ENCODE data around the gene CCDC85C.

The CCDC85C gene

GRCh38 chr14:99475179-99475578, 128.8 kb downstream of the CCDC85C start:
- Histone ChIP-seq H3K36me3 (ENCODE audit: insufficient read depth, low read length) (no peaks in the 10 kb centered on the region), H3K27me3 (ENCODE audit: insufficient read depth, low read length) (no peaks in the 10 kb centered on the region), H2AFZ (ENCODE audit: low read depth, low read length) (no peak overlapping the region), H3K4me3 (ENCODE audit: low read length) (no peak overlapping the region), H3K9me3 (ENCODE audit: low read length) (no peaks in the 10 kb centered on the region), H3K4me1 (ENCODE audit: insufficient read depth, low read length) (peaks cover 26% of the 10 kb centered on the region)

DNA sequence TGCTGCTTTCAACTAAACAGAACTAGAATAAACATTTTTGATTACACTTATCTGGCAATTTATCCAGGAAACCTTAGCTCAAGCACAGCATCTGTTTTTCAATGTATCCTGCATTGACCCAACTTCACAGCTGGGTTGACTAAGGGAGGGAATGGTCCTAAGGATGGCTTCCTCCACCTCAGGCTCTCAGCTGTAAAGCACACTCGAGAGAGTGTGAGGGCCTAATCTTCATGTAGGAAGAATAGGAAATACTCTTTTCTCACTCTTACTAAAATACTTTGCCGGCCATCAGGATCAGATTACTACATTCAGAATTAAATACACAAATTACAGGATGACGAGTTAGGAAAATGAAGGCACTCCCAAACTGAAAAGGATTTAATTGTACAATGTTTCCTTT, 130.5 kb downstream of the CCDC85C start:
- H3K36me3 ChIP-seq (ENCODE audit: insufficient read depth, low read length) = no peaks in the 10 kb centered on the region
- H3K9me3 ChIP-seq (ENCODE audit: low read length) = no peaks in the 10 kb centered on the region
- H3K4me1 ChIP-seq (ENCODE audit: insufficient read depth, low read length) = peaks cover 10% of the 10 kb centered on the region
- H2AFZ ChIP-seq (ENCODE audit: low read depth, low read length) = no peak overlapping the region
- no peak overlapping the region for H3K4me3 ChIP-seq (ENCODE audit: low read length)
- no peaks in the 10 kb centered on the region for H3K27me3 ChIP-seq (ENCODE audit: insufficient read depth, low read length)

DNA sequence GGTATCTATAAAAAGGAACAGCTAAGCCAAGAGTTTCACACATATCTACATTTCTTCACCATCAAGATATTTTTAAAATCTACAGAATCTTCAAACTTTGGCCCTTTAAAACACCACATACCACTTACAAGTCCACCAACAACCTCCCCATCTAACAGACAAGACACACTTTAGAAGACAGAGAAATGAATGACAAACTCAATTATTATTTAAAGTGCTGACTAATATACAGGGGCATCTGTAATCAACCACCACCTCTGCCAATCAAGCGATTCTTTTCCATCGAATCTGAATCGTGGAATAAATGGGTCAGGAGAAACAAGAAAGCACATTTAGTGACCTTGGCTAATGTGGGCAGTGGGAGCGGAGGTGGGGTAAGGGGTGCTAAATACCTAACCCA, 131.1 kb downstream of the CCDC85C start:
- H3K4me1 ChIP-seq (ENCODE audit: insufficient read depth, low read length) = peaks cover 5% of the 10 kb centered on the region
- no peaks in the 10 kb centered on the region for H3K9me3 ChIP-seq (ENCODE audit: low read length)
- H3K4me3 ChIP-seq (ENCODE audit: low read length) = no peak overlapping the region
- H3K36me3 ChIP-seq (ENCODE audit: insufficient read depth, low read length) = no peaks in the 10 kb centered on the region
- no peaks in the 10 kb centered on the region for H3K27me3 ChIP-seq (ENCODE audit: insufficient read depth, low read length)
- no peak overlapping the region for H2AFZ ChIP-seq (ENCODE audit: low read depth, low read length)

- Histone ChIP-seq H3K27me3 (ENCODE audit: insufficient read depth, low read length) (no peaks in the 10 kb centered on the region), H3K4me3 (ENCODE audit: low read length) (no peak overlapping the region), H3K4me1 (ENCODE audit: insufficient read depth, low read length) (peaks cover 4% of the 10 kb centered on the region), H3K9me3 (ENCODE audit: low read length) (no peaks in the 10 kb centered on the region), H2AFZ (ENCODE audit: low read depth, low read length) (no peak overlapping the region), H3K36me3 (ENCODE audit: insufficient read depth, low read length) (no peaks in the 10 kb centered on the region)
These were observed 132.3 kb downstream of the CCDC85C start for GRCh38 chr14:99471731-99472130.

- no peak overlapping the region for H3K4me3 ChIP-seq (ENCODE audit: low read length)
- no peaks in the 10 kb centered on the region for H3K9me3 ChIP-seq (ENCODE audit: low read length)
- H3K27me3 ChIP-seq (ENCODE audit: insufficient read depth, low read length) = no peaks in the 10 kb centered on the region
- no peak overlapping the region for H2AFZ ChIP-seq (ENCODE audit: low read depth, low read length)
- H3K36me3 ChIP-seq (ENCODE audit: insufficient read depth, low read length) = peaks cover 12% of the 10 kb centered on the region
- H3K4me1 ChIP-seq (ENCODE audit: insufficient read depth, low read length) = peaks cover 9% of the 10 kb centered on the region
These were observed 135.0 kb downstream of the CCDC85C start for GRCh38 chr14:99468836-99469592.

DNA sequence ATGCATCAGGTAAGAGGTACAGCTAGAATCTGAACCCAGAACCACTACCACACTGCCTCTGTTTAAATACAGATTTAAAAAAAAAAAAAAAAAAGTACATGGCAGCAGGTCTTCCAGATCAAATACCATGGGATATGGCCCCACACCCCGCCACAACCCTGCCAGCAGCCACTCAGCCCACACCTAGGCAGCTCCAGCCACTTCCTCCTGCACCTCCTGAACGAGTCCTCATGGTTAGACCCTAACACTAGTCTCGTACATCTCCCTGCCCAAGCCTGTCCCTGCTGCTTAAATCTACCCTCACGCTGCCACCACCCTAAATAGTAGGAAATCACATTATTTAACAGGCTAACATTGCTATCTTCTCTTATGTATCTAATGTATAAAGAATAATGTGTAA, 135.9 kb downstream of the CCDC85C start:
- H3K36me3 ChIP-seq (ENCODE audit: insufficient read depth, low read length) = peaks cover 13% of the 10 kb centered on the region
- H3K9me3 ChIP-seq (ENCODE audit: low read length) = no peaks in the 10 kb centered on the region
- no peak overlapping the region for H2AFZ ChIP-seq (ENCODE audit: low read depth, low read length)
- no peaks in the 10 kb centered on the region for H3K27me3 ChIP-seq (ENCODE audit: insufficient read depth, low read length)
- no peak overlapping the region for H3K4me3 ChIP-seq (ENCODE audit: low read length)
- peaks cover 9% of the 10 kb centered on the region for H3K4me1 ChIP-seq (ENCODE audit: insufficient read depth, low read length)

GRCh38 chr14:99467336-99468078, 136.5 kb downstream of the CCDC85C start:
- no peaks in the 10 kb centered on the region for H3K9me3 ChIP-seq (ENCODE audit: low read length)
- peaks cover 19% of the 10 kb centered on the region for H3K36me3 ChIP-seq (ENCODE audit: insufficient read depth, low read length)
- H2AFZ ChIP-seq (ENCODE audit: low read depth, low read length) = no peak overlapping the region
- H3K27me3 ChIP-seq (ENCODE audit: insufficient read depth, low read length) = no peaks in the 10 kb centered on the region
- H3K4me1 ChIP-seq (ENCODE audit: insufficient read depth, low read length) = peaks cover 7% of the 10 kb centered on the region
- no peak overlapping the region for H3K4me3 ChIP-seq (ENCODE audit: low read length)

DNA sequence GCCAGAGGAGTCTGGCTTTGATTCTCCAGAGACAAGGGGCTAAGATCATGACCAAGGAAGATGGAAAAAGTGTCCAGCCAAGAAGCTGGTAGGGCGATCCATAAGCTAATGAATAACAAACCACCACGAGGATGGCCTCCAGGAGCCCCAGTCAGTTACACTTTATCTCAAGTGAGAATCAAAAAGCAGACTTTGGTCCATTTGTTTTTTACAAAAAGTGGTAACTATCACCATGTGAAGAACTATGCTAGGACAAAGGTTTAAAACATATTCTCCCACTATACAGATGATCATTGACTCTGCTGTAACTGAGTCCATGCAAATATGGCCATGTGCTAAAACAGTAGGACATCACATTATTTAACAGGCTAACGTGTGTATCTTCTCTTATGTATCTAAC, 137.2 kb downstream of the CCDC85C start:
- Histone ChIP-seq H3K9me3 (ENCODE audit: low read length) (no peaks in the 10 kb centered on the region), H3K27me3 (ENCODE audit: insufficient read depth, low read length) (no peaks in the 10 kb centered on the region), H3K4me3 (ENCODE audit: low read length) (no peak overlapping the region), H3K36me3 (ENCODE audit: insufficient read depth, low read length) (peaks cover 26% of the 10 kb centered on the region), H3K4me1 (ENCODE audit: insufficient read depth, low read length) (peaks cover 7% of the 10 kb centered on the region), H2AFZ (ENCODE audit: low read depth, low read length) (no peak overlapping the region)

GRCh38 chr14:99465288-99465687, 138.7 kb downstream of the CCDC85C start:
- no peak overlapping the region for H3K4me3 ChIP-seq (ENCODE audit: low read length)
- peaks cover 7% of the 10 kb centered on the region for H3K4me1 ChIP-seq (ENCODE audit: insufficient read depth, low read length)
- H3K27me3 ChIP-seq (ENCODE audit: insufficient read depth, low read length) = no peaks in the 10 kb centered on the region
- no peaks in the 10 kb centered on the region for H3K9me3 ChIP-seq (ENCODE audit: low read length)
- peaks cover 40% of the 10 kb centered on the region for H3K36me3 ChIP-seq (ENCODE audit: insufficient read depth, low read length)
- H2AFZ ChIP-seq (ENCODE audit: low read depth, low read length) = no peak overlapping the region

DNA sequence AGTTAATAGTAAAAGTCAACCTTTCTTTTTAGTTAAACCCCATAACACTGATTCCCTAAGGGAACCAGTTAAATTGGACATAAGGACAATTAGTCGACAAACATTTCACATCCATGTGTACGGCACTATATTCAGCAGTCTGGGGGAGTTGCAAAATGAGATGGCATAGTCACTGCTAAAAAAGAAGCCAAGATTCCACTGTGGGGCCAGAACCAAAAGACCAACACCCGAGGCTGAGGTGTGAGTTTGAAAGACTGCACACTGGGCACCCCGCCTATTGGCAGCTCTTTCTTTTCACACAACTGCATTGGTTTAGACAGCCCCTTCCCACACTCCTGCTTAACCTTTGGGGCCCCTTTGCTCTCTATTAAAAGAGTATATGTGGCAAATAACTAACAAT, 140.0 kb downstream of the CCDC85C start:
- H3K4me3 ChIP-seq (ENCODE audit: low read length) = no peak overlapping the region
- H3K4me1 ChIP-seq (ENCODE audit: insufficient read depth, low read length) = peaks cover 7% of the 10 kb centered on the region
- H3K9me3 ChIP-seq (ENCODE audit: low read length) = no peaks in the 10 kb centered on the region
- H2AFZ ChIP-seq (ENCODE audit: low read depth, low read length) = no peak overlapping the region
- peaks cover 43% of the 10 kb centered on the region for H3K36me3 ChIP-seq (ENCODE audit: insufficient read depth, low read length)
- H3K27me3 ChIP-seq (ENCODE audit: insufficient read depth, low read length) = no peaks in the 10 kb centered on the region

DNA sequence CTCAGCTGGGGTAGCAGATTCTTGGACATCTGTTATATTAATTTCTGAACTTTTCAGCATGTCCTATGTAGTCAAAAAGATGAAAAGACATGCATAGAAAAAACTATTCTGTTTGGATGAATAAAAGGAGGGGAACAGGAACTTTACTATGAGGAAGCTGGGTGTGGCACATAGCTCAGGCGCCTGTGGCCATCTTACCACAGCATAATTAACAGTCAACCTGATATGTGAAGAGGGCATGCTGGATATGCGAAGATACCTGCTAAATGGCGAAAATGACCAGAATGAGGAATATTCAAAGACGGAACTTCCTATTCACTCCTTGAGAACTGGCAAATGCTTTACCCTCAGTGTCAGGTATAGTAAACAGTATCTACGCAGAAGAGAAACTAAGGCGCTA, 141.8 kb downstream of the CCDC85C start:
- Histone ChIP-seq H3K4me3 (ENCODE audit: low read length) (no peak overlapping the region), H2AFZ (ENCODE audit: low read depth, low read length) (no peak overlapping the region), H3K9me3 (ENCODE audit: low read length) (no peaks in the 10 kb centered on the region), H3K27me3 (ENCODE audit: insufficient read depth, low read length) (no peaks in the 10 kb centered on the region), H3K36me3 (ENCODE audit: insufficient read depth, low read length) (peaks cover 56% of the 10 kb centered on the region), H3K4me1 (ENCODE audit: insufficient read depth, low read length) (peaks cover 7% of the 10 kb centered on the region)

DNA sequence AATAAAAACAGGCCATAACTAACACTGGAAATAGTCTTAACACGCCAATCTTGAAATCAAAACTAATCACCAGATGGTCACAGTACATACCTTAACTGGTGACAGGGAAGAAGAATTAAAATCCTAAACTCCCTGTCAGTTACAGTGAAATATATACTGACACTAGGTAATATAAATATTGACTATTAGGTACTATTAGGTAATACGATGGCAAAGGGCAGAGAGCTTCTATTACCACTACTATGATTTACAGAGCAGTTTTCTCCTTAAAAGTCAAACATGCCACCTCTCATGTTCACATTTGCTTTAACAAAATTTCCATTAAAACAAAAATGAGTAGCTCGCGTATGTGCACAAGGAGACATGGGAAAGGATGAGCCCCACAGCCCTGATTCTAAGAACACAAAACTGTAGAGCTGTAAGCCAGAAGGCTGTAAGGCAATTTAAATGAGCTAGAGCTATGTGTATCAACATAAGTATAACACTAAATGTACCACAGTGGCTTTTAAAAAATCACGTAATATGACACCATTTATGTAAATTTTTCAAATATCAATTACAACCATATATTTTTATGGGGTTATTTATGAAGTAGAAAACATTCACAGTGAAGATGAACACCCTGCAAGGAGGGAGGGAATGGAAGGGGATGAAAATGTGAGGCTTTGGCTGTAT, 142.5 kb downstream of the CCDC85C start:
- peaks cover 61% of the 10 kb centered on the region for H3K36me3 ChIP-seq (ENCODE audit: insufficient read depth, low read length)
- H2AFZ ChIP-seq (ENCODE audit: low read depth, low read length) = no peak overlapping the region
- peaks cover 7% of the 10 kb centered on the region for H3K4me1 ChIP-seq (ENCODE audit: insufficient read depth, low read length)
- no peak overlapping the region for H3K4me3 ChIP-seq (ENCODE audit: low read length)
- no peaks in the 10 kb centered on the region for H3K9me3 ChIP-seq (ENCODE audit: low read length)
- H3K27me3 ChIP-seq (ENCODE audit: insufficient read depth, low read length) = no peaks in the 10 kb centered on the region

DNA sequence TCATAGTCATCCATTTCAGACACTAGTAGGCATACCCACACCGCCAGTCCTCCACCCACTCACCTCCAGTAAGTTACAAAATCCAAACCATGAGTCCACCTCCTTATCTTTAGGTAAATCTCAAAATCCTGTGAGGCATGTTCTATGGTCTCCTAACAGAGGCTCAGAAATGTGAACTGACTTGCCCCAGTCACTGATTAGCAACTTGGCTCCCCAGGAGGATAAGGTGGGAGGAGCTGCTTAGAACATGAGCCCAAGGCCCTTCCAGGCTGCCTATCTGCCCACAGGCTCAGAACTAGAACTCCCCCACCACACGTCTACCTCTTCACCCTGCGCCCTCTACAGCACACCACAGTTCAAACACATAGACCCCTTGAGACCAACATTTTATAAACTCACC, 143.2 kb downstream of the CCDC85C start:
- Histone ChIP-seq H3K4me3 (ENCODE audit: low read length) (no peak overlapping the region), H3K36me3 (ENCODE audit: insufficient read depth, low read length) (peaks cover 64% of the 10 kb centered on the region), H3K4me1 (ENCODE audit: insufficient read depth, low read length) (peaks cover 7% of the 10 kb centered on the region), H3K9me3 (ENCODE audit: low read length) (no peaks in the 10 kb centered on the region), H2AFZ (ENCODE audit: low read depth, low read length) (no peak overlapping the region), H3K27me3 (ENCODE audit: insufficient read depth, low read length) (no peaks in the 10 kb centered on the region)
